GM18517 (cell line): ENCODE measurements around the gene R3HDM2.

Experiments
- ATAC-seq: cut with Tn5 transposase; IDR thresholded peaks from one replicate; pipeline ENCODE4 v1.9.1; 2021; ENCODE audit warnings: mild to moderate bottlenecking, moderate library complexity; ENCODE audit not compliant: unreplicated experiment

R3HDM2 gene

DNA sequence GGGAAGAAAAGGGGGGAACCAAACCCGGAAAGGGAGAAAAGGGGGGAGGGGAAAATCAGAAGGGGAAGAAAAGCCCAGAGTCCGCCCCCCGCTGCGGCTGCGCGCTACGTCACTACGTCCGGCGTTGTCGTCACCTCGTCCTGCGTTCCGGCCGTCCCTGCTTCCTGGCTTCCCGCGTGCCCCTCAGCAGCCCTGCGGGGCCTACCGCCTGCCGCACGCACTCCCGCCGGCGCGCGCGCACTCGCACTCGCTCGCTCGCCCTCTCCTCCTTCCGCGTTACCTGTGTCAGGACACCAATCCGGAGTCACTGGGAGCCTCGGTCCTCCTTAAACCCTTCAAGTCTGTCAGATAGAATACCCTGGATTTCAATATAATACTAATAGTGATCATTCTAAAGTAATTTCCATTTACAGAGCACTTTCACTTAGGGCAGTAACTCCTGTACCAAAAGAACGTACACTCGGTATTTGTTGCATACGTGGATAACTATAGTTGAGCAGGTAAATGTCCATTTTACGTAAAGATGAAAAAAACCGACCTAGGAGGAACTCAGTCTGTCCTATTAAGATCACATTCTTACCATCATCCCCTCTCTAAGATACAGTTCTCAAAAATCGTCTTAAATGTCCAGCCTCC lies at the start of gene R3HDM2:
Gene R3HDM2, minus strand, starts transcription at position 113 of the 636 bp plus-strand sequence. CDS start 120,615 bp downstream, outside the sequence.
- ATAC-seq = peak; percentile 83

DNA sequence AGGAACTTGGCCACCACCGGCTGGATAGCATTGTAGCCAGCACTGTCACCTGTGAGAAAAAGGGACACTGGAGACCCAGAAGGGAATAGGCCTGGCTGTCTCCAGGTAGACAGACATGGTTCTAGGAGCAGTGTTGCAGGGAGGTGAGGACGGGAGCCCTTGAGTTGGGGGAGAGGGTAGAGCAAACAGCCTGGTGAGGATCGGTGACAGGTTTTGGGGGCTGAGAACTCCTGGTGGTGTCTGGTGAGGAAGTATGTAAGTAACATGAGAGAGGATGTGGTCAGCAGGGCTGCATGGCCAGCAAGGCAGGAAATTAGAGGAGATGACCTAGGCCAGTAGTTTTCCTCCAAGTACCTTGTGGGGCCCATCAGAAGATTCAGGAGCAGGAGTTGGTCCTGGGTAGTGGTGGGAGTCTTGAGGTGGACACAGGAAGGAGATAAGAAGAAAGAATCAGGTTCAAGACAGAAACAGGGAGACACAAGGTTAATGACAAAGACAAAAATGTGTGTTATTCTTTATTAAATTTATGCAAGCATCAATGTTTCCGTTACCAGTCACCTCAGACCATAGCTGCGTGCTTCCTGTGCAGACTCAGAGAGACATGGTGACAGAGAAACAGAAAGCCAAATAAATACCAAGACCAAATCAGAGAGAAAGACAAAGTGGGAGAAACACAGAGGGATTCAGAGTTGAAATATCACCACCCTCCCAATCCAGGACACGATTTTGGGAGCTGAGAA lies 48.7 kb upstream of the R3HDM2 start, which contains the start of gene ARHGAP9:
Gene ARHGAP9, minus strand, starts transcription at position 491 of the 740 bp plus-strand sequence. Its CDS starts 460 bp downstream, at position 31.
- ATAC-seq = no peak

DNA sequence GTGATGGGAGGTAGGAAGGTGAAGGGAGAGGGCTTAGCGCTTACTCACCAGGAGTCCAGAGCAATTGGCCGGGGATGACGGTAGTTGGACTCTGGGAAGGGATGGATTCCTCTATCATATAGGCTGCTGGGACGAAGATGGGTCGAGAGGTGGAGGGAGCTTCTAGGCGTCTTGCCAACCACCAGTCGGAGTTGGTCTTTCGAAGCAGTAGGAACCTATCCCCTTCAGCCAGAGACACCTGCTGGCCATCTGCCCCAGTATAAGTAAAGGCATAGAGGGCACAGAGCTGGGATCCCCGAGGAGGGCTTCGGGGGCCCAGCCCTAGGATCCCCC lies 48.2 kb upstream of the R3HDM2 start:
- ATAC-seq = no peak

DNA sequence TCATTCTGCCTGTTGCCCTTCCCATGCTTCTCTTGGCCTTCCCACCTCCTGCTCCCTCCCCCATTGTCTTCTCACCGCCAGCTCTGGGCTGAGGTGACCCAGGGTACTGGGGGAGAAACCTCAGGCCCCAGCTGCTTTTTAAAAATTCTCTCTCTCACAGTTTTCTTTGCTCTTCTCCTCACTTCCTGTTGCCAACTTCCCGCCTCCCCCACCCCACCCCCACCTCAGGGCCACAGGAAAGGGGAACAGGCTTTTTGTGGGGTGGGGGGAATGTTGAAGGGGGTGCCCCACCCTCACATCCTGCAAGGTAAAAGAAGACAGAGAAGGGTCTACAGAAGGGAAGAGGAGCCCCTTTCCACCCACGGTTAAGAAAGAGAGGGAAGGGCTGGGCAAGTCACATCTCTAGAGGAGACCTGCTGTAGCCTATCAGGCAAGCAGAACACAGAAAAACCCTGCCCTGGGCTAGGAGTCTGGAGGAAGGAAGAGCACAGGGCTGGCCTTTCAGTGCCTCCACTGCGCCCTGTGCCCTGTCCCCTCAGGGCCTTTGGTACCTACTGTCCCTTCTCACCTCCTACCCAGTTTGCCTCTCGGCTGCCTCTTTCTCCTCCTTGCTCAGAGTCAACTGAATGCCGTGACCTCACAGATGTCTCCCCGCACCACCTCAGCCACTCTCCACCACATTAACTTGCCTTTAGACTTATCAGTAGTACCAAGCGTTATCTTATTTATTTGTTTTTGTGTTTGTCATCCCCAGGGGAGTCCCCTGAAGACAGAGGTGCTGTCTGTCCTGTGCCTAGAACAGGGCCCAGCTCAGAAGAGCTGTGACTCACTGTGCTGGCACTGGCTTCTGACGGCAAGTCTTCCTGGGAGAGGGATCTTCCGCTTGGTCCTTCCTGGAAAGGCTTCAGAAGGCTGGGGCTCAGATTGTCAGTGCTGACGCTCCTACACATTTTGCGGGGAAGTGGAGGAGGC lies 47.2 kb upstream of the R3HDM2 start:
- ATAC-seq = peak; percentile 42

DNA sequence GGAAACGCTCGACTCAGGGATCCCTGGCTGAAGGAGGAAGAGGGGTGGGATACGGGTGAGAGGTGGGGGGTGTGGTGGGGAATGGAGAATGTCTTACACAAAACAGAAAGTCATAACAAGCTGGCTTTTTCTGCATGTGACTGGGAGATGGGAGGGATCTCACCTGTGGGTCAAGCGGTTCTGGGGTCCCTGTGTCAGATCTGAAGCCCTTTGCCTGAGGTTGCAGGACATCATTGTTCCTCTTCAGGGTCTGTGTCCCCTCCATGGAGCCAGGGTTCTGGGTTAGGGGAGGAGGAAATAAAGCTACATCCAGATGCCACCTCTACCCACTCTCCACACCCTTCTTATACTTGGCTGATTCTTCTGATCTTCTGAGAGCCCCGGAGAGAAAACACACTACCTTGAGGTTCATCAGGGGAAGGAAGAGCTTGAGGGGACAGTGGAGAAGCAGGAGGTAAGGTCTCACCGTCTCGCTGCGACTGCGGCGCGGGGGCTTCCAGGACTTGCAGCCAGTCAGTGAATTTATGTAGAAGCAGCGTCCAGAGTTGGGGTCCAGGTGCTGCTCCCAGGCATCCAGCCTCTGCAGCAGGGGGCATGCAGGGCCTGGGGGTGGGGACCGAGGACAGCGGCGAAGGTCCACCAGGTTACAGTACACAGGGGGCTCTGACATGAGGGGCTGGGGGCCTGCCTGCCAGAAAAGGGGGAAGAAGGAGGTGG lies 46.3 kb upstream of the R3HDM2 start:
- no peak for ATAC-seq

DNA sequence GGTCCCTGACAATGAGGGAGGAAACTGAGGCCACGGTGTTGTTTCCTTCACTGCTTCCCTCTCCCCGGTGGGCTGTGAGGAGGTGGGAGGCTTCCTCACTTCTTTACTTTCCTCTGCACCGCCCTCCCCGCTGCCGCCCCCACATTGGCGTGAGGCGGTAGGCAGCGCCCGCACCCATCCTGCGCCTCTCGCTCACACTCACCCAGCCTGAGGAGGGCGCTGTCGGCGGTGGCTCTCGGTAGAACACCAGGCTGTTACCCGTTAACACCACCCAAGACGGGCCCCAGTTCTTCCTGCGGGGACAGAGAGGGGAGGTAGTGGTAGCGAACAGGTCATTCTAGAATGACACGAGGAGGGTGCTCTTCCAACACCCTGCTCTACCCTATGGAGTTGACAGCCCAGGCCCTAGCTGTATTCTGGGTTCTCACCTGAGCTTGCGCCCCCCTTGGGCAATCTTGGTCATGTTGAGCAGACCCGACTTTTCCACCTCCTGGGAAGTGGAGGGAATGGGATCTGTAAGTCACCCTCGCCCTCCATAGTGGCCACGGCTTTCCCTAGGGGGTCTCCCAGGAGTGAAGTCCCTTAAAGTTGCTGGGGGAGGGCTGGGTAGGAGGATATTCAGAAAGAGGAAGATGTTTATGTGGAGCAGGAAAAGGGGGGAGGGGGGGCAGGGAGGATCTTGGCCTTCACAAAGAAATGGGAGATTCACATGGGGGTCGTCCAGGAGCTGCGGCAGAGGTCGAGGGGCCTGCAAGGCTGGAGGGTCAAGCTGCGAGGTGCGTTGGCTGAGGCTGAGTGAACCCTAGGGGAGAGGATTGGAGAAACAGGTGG lies 45.5 kb upstream of the R3HDM2 start:
- peak; percentile 47 for ATAC-seq

DNA sequence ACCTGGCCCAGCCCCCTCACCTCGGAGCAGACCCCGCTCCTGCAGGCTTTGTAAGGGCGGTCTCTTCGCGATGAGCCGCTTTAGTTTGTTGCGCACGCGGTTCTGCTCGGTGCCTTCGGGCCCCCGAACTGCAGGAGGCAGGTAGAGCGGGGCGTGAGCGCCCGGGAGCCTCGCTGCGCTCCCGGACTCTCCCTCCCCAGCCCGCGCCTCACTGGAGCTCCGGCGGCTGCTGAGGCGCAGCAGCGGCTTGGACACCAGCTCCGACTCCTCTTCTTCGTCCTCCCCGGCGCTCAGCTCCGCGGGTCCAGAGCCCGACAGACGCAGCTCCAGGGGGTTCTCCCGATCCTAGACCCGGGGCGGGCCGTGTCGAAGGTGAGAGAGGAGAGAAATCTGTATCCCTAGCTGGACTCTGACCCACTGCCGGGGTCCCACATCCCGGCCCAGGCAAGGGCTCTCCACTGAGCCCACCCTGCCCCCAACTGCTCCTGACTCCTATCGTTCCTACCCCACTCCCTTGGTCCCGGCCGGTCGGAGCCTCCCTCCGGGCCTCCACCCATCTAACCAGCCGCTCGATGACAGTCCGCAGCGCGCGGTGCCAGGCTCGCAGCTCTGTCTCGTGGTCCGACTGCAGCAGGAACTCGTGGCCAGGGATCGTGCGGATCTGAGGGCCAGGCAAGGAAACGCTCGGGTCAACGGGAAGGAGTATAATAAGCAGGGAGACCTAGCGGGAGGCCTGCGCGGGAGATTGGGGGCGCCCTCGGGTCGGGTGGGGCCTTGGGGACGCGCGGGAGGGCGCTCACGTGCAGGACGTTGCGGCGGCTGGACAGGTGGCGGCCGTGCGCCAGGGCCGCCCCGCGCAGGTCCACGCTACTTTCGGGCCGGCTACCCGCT lies 44.7 kb upstream of the R3HDM2 start:
- ATAC-seq = no peak

DNA sequence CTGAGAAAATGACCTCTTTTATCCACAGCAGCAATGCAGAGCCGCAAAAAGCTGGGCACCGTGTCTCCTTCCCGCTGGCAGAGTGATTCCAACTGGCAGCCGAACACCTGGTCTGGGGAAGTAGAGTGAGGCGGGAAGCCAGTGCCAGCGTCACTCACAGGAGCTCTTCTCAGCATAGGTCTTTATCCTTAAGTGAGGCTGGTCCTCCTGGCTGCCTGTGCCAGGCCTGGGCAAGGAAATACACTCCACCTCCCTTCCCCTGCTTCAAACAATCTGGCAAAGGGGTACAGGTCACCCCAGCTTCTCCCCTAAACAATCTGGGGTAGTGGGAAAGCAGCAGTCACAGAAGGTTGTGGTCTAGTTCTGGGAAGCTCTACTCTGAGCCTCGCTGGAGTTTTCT lies 44.0 kb upstream of the R3HDM2 start:
- ATAC-seq = no peak

DNA sequence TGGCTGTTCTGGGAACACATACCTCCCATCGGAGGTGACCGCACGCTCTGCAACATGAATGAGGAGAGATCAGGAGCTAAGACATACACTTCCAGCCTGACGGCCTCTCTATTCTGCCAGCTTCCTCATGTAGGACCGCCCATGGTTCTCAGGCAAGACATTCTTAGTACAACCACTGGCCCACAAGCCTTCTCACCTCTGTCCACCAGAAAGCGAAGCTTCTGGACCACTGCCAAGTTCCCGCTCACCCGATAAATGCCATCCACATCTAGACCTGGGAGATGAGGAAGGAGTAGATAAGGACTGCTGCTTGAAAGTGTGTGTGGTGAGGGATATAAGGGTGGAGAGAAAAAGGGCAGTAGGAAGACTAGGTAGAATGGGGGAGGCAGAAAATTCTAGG lies 43.6 kb upstream of the R3HDM2 start:
- no peak for ATAC-seq

DNA sequence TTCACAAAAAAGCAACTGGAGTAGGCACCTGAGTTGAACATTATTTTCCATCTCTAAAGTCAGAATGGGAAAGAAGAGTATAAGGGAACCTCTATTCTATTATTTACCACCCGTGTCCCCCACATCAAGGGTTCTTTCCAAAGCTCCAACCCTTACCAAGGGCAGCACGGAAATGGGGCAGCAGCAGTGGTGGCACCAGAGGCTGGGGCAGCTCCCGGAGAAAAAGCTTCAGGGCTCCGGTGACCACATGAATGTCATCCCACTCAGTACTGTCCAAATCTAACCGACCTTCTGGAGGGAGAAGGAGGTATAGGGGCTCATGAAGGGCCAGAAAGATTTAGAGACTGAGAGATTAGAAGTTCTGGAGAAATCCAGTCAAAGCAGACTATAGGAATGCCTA lies 43.0 kb upstream of the R3HDM2 start:
- no peak for ATAC-seq

DNA sequence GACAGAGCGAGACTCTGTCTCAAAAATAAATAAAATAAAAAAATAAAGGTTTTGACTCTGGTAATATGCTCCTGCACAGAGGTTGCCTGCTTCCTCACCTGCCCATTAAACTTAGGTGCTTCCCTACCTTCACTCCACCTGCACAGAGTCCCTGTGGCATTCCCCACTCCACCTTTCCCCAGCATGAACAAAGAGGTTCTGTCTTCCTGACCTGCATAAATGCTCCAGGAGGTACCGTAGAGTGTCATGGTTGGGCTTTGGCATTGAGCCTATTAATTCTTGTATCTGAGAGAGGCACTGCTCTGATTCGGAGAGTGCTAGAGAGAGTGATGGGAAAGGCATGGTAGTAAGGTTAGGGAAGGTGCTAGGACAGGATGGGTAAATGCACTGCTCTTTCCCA lies 42.5 kb upstream of the R3HDM2 start:
- ATAC-seq = no peak

DNA sequence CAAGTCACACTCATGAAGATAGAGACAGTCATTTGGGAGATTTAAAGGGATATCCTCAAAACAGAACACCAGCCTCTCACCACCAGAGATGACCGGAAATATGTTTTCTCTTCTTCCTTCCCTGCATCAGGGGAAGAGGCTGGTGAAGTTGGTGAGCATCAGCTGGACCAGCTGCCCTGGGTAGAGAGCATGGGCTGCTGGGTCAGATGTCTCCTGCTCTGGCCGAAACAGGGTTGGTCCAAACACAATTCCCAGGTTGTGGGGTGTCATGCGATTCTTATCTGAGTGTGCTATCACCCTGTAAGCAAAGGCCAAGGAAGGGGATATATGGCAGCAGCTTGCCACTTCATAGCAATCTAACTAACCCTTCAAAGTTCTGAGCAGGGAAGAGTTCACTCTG lies 41.5 kb upstream of the R3HDM2 start:
- ATAC-seq = no peak

DNA sequence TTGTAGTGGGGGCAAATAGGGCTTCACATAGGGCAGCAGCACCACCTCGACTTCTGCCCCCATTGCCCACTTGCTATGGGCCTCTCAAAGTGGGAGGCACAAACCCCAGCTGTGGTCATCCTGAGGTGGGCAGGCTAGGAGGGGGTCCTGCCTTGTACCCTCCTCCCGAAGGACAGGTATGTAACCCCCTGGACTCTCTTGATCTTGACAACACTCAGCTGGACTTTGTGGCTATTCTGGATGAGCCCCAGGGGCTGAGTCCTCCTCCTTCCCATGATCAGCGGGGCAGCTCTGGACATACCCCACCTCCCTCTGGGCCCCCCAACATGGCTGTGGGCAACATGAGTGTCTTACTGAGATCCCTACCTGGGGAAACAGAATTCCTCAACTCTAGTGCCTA lies 40.8 kb upstream of the R3HDM2 start:
- no peak for ATAC-seq

DNA sequence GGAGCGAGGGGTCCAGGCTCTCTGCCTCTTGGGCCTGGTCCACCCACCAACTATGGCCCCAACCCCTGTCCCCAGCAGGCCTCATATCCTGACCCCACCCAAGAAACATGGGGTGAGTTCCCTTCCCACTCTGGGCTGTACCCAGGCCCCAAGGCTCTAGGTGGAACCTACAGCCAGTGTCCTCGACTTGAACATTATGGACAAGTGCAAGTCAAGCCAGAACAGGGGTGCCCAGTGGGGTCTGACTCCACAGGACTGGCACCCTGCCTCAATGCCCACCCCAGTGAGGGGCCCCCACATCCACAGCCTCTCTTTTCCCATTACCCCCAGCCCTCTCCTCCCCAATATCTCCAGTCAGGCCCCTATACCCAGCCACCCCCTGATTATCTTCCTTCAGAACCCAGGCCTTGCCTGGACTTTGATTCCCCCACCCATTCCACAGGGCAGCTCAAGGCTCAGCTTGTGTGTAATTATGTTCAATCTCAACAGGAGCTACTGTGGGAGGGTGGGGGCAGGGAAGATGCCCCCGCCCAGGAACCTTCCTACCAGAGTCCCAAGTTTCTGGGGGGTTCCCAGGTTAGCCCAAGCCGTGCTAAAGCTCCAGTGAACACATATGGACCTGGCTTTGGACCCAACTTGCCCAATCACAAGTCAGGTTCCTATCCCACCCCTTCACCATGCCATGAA lies 40.3 kb upstream of the R3HDM2 start:
- no peak for ATAC-seq

DNA sequence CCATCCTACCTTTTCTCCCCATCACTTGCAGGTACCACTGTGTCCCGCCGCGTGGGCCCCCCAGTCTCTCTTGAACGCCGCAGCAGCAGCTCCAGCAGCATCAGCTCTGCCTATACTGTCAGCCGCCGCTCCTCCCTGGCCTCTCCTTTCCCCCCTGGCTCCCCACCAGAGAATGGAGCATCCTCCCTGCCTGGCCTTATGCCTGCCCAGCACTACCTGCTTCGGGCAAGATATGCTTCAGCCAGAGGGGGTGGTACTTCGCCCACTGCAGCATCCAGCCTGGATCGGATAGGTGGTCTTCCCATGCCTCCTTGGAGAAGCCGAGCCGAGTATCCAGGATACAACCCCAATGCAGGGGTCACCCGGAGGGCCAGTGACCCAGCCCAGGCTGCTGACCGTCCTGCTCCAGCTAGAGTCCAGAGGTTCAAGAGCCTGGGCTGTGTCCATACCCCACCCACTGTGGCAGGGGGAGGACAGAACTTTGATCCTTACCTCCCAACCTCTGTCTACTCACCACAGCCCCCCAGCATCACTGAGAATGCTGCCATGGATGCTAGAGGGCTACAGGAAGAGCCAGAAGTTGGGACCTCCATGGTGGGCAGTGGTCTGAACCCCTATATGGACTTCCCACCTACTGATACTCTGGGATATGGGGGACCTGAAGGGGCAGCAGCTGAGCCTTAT lies 39.6 kb upstream of the R3HDM2 start:
- ATAC-seq = no peak

DNA sequence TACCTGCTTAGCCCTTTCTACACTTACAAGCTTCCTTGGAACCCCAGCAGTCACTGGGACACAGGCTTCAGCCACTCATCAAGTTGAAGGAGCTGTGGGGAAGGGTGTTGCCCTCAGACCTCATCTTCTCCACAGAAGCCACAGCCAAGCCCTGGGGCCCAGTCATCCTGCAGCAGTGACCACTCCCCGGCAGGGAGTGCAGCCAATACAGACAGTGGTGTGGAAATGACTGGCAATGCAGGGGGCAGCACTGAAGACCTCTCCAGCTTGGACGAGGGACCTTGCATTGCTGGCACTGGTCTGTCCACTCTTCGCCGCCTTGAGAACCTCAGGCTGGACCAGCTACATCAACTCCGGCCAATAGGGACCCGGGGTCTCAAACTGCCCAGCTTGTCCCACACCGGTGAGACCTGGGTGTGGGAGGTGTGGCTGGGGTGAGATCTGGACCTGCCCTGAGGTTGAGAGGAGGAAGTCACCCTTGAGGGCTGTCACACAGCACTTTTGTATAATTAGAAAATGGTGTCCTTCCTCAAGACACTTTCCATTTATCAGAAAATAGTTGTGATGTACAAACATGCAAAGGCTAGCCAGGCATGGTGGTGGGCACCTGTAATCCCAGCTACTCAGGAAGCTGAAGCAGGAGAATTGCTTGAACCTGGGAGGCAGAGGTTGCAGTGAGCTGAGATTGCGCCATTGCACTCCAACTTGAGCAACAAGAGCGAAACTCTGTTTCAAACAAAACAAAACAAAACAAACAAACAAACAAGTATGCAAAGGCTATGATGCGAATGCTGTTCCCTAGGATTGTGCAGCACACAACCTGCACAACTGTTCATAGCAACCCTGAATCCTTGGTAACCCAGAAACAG lies 38.7 kb upstream of the R3HDM2 start:
- ATAC-seq = no peak

DNA sequence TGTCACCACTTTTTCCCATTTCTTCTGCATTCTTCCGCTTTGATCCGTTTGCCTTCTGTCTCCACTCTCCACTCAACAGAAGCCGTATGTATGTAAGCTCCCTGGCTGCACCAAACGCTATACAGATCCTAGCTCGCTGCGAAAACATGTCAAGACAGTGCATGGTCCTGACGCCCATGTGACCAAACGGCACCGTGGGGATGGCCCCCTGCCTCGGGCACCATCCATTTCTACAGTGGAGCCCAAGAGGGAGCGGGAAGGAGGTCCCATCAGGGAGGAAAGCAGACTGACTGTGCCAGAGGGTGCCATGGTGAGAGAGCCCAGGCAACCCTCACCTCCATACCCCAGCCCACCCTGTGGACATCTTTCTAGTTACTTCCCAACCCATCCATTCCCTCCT lies 37.1 kb upstream of the R3HDM2 start:
- no peak for ATAC-seq
